ENCODE data around the gene BARD1.
A peak's percentile ranks its signal among the peaks of the same experiment; 100 is the strongest.
"Not testable (repeated sequence)": the region's sequence is repeated elsewhere in the genome, so short reads cannot be mapped to it uniquely, and the experiment has no call there.

The BARD1 gene

DNA sequence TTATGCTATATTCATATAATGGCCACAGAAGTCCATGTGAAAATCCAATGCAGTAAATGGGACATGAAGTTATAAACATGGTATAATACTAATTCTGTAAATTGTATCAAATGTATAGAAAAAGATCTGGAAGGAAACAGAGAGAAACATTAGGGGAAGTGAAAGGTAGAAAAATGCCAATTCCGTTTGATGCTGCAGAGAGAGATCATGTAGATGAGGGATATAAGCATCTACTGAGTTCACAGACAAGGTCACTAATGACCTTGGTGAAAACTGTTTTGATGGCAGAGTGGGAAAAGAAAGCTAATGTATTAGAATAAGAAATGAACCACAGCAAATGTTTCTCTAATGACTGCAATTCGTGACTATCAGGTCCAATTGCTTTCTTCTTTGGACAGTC lies 56.0 kb downstream of the BARD1 start:
- no peaks in the 10 kb centered on the region for H3K27me3 ChIP-seq (replicated peaks; ENCODE audit: control insufficient read depth, insufficient read depth, low read length)
- H3K36me3 ChIP-seq (ENCODE audit: control insufficient read depth, insufficient read depth, low read length, severe bottlenecking), result no peaks in the 10 kb centered on the region
- H3K9me3 ChIP-seq (ENCODE audit: control insufficient read depth, low read length), result no peaks in the 10 kb centered on the region
- no peak overlapping the region for H3K9ac ChIP-seq (ENCODE audit: low read length)
- peaks cover 3% of the 10 kb centered on the region for H3K4me1 ChIP-seq (ENCODE audit: control insufficient read depth, insufficient read depth, low read length)
- no peak overlapping the region for H3K4me3 ChIP-seq (ENCODE audit: low read length)
- DNase-seq (ENCODE audit: low read depth), result no peak

DNA sequence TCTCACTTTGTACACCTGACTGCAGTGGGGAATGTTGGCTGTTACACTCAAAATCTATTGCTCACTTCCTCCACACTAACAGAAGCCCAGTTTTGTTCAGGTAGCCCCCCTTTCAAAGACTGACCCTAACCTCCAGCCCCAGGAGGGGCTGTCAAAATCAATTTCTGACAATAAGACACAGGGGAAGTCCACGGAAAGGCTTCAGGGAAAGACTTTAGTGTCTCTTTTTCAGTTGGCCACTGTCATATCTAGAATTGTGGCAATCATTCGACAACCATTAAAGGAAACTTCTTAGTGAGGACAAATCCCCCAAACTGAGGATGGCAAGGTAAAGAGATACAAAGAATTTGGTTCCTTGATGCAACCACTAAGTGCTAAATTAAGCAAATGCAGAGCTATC lies 59.0 kb downstream of the BARD1 start:
- Histone ChIP-seq H3K4me1 (ENCODE audit: control insufficient read depth, insufficient read depth, low read length) (no peaks in the 10 kb centered on the region), H3K4me3 (ENCODE audit: low read length) (no peak overlapping the region), H3K27me3 (replicated peaks; ENCODE audit: control insufficient read depth, insufficient read depth, low read length) (no peaks in the 10 kb centered on the region), H3K9me3 (ENCODE audit: control insufficient read depth, low read length) (no peaks in the 10 kb centered on the region), H3K36me3 (ENCODE audit: control insufficient read depth, insufficient read depth, low read length, severe bottlenecking) (no peaks in the 10 kb centered on the region), H3K9ac (ENCODE audit: low read length) (no peak overlapping the region)
- no peak for DNase-seq (ENCODE audit: low read depth)

- Histone ChIP-seq H3K27me3 (replicated peaks; ENCODE audit: control insufficient read depth, insufficient read depth, low read length) (no peaks in the 10 kb centered on the region), H3K9ac (ENCODE audit: low read length) (no peak overlapping the region), H3K36me3 (ENCODE audit: control insufficient read depth, insufficient read depth, low read length, severe bottlenecking) (no peaks in the 10 kb centered on the region), H3K4me1 (ENCODE audit: control insufficient read depth, insufficient read depth, low read length) (no peaks in the 10 kb centered on the region), H3K4me3 (ENCODE audit: low read length) (no peak overlapping the region), H3K9me3 (ENCODE audit: control insufficient read depth, low read length) (no peaks in the 10 kb centered on the region)
- DNase-seq (ENCODE audit: low read depth), result no peak
Observed at GRCh38 chr2:214747992-214748391, 61.5 kb downstream of the BARD1 start.

GRCh38 chr2:214742119-214742518 lies 67.4 kb downstream of the BARD1 start:
- no peak overlapping the region for H3K4me3 ChIP-seq (ENCODE audit: low read length)
- H3K9ac ChIP-seq (ENCODE audit: low read length), result no peak overlapping the region
- no peaks in the 10 kb centered on the region for H3K4me1 ChIP-seq (ENCODE audit: control insufficient read depth, insufficient read depth, low read length)
- no peaks in the 10 kb centered on the region for H3K36me3 ChIP-seq (ENCODE audit: control insufficient read depth, insufficient read depth, low read length, severe bottlenecking)
- DNase-seq (ENCODE audit: low read depth), result no peak
- no peaks in the 10 kb centered on the region for H3K27me3 ChIP-seq (replicated peaks; ENCODE audit: control insufficient read depth, insufficient read depth, low read length)
- no peaks in the 10 kb centered on the region for H3K9me3 ChIP-seq (ENCODE audit: control insufficient read depth, low read length)

GRCh38 chr2:214740867-214741395 lies 68.6 kb downstream of the BARD1 start:
- Histone ChIP-seq H3K36me3 (ENCODE audit: control insufficient read depth, insufficient read depth, low read length, severe bottlenecking) (no peaks in the 10 kb centered on the region), H3K4me3 (ENCODE audit: low read length) (no peak overlapping the region), H3K9ac (ENCODE audit: low read length) (no peak overlapping the region), H3K4me1 (ENCODE audit: control insufficient read depth, insufficient read depth, low read length) (no peaks in the 10 kb centered on the region), H3K27me3 (replicated peaks; ENCODE audit: control insufficient read depth, insufficient read depth, low read length) (no peaks in the 10 kb centered on the region), H3K9me3 (ENCODE audit: control insufficient read depth, low read length) (no peaks in the 10 kb centered on the region)
- DNase-seq (ENCODE audit: low read depth), result peak; percentile 15

DNA sequence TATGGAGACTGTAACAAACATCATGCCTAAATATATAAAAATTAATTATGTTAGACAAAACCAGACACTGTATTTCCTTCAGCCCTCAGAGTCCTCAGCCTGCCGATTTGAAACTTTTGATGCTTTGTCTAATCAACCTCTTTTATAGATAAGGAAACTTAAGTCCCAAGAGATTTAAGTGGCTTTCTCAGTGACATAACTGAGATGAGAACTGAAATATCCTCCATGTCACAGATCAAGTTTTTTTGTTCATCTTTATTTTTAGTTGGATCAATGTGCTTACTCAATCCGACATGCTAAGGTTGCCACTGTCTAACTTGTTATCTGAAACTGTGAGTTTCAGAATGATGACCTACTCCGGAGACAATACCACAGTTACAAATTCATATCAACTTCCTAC lies 72.3 kb downstream of the BARD1 start:
- Histone ChIP-seq H3K9me3 (ENCODE audit: control insufficient read depth, low read length) (no peaks in the 10 kb centered on the region), H3K4me1 (ENCODE audit: control insufficient read depth, insufficient read depth, low read length) (no peaks in the 10 kb centered on the region), H3K9ac (ENCODE audit: low read length) (no peak overlapping the region), H3K27me3 (replicated peaks; ENCODE audit: control insufficient read depth, insufficient read depth, low read length) (no peaks in the 10 kb centered on the region), H3K36me3 (ENCODE audit: control insufficient read depth, insufficient read depth, low read length, severe bottlenecking) (no peaks in the 10 kb centered on the region), H3K4me3 (ENCODE audit: low read length) (no peak overlapping the region)
- DNase-seq (ENCODE audit: low read depth), result no peak

- Histone ChIP-seq H3K27me3 (replicated peaks; ENCODE audit: control insufficient read depth, insufficient read depth, low read length) (no peaks in the 10 kb centered on the region), H3K4me1 (ENCODE audit: control insufficient read depth, insufficient read depth, low read length) (no peaks in the 10 kb centered on the region), H3K9me3 (ENCODE audit: control insufficient read depth, low read length) (no peaks in the 10 kb centered on the region), H3K9ac (ENCODE audit: low read length) (no peak overlapping the region), H3K4me3 (ENCODE audit: low read length) (no peak overlapping the region), H3K36me3 (ENCODE audit: control insufficient read depth, insufficient read depth, low read length, severe bottlenecking) (no peaks in the 10 kb centered on the region)
- no peak for DNase-seq (ENCODE audit: low read depth)
Observed at GRCh38 chr2:214730800-214731407, 78.6 kb downstream of the BARD1 start.

DNA sequence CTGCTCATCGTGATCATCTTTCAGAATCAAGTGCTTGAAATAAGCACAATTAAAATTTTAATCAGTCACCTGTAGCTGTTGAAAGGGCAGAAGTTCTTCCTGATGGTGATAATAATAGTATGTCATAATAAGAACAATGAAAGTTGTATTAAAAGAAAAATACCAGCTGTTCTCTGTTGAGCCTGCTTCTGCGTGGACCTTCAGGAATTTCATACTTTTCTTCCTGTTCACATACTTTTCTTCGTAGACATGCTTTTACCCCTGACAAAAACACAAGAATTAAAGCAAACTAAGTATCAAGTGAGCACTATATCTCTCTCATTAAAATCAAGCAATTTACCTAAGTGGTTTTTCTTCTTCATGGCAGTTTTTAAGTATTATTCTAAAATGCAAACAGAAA lies 79.2 kb downstream of the BARD1 start:
- H3K27me3 ChIP-seq (replicated peaks; ENCODE audit: control insufficient read depth, insufficient read depth, low read length), result no peaks in the 10 kb centered on the region
- no peaks in the 10 kb centered on the region for H3K4me1 ChIP-seq (ENCODE audit: control insufficient read depth, insufficient read depth, low read length)
- no peaks in the 10 kb centered on the region for H3K9me3 ChIP-seq (ENCODE audit: control insufficient read depth, low read length)
- DNase-seq (ENCODE audit: low read depth), result peak; percentile 30
- H3K4me3 ChIP-seq (ENCODE audit: low read length), result no peak overlapping the region
- no peaks in the 10 kb centered on the region for H3K36me3 ChIP-seq (ENCODE audit: control insufficient read depth, insufficient read depth, low read length, severe bottlenecking)
- H3K9ac ChIP-seq (ENCODE audit: low read length), result no peak overlapping the region

DNA sequence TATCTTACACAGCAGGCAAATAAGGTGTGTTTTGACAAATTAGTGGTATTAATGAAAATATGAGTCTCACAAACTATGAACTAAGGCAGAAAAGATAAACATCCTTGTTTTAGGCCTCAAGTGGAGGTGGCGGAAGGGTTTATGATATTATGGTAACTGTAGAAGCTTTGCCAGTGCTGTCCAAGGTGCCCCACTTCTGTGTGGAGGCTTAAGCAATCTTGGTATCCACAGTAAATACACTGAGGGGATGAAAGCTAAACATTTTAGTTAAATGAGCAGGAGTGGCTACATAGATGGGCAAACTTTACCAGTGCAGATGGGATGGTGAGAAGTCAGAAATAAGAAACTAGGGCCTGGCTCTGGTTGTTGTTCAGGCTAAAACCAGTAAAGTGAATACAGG lies 84.7 kb downstream of the BARD1 start:
- no peak overlapping the region for H3K9ac ChIP-seq (ENCODE audit: low read length)
- DNase-seq (ENCODE audit: low read depth), result no peak
- no peaks in the 10 kb centered on the region for H3K36me3 ChIP-seq (ENCODE audit: control insufficient read depth, insufficient read depth, low read length, severe bottlenecking)
- no peak overlapping the region for H3K4me3 ChIP-seq (ENCODE audit: low read length)
- no peaks in the 10 kb centered on the region for H3K27me3 ChIP-seq (replicated peaks; ENCODE audit: control insufficient read depth, insufficient read depth, low read length)
- no peaks in the 10 kb centered on the region for H3K4me1 ChIP-seq (ENCODE audit: control insufficient read depth, insufficient read depth, low read length)
- no peaks in the 10 kb centered on the region for H3K9me3 ChIP-seq (ENCODE audit: control insufficient read depth, low read length)

GRCh38 chr2:214717837-214718236 lies 91.6 kb downstream of the BARD1 start:
- H3K9ac ChIP-seq (ENCODE audit: low read length); H3K4me1 ChIP-seq (ENCODE audit: control insufficient read depth, insufficient read depth, low read length); H3K9me3 ChIP-seq (ENCODE audit: control insufficient read depth, low read length); H3K27me3 ChIP-seq (replicated peaks; ENCODE audit: control insufficient read depth, insufficient read depth, low read length); H3K36me3 ChIP-seq (ENCODE audit: control insufficient read depth, insufficient read depth, low read length, severe bottlenecking); H3K4me3 ChIP-seq (ENCODE audit: low read length); DNase-seq (ENCODE audit: low read depth): not testable (repeated sequence)

- H3K36me3 ChIP-seq (ENCODE audit: control insufficient read depth, insufficient read depth, low read length, severe bottlenecking), result no peaks in the 10 kb centered on the region
- H3K27me3 ChIP-seq (replicated peaks; ENCODE audit: control insufficient read depth, insufficient read depth, low read length), result no peaks in the 10 kb centered on the region
- no peaks in the 10 kb centered on the region for H3K4me1 ChIP-seq (ENCODE audit: control insufficient read depth, insufficient read depth, low read length)
- H3K9ac ChIP-seq (ENCODE audit: low read length), result no peak overlapping the region
- DNase-seq (ENCODE audit: low read depth), result no peak
- no peak overlapping the region for H3K4me3 ChIP-seq (ENCODE audit: low read length)
- no peaks in the 10 kb centered on the region for H3K9me3 ChIP-seq (ENCODE audit: control insufficient read depth, low read length)
Observed at GRCh38 chr2:214716811-214717560, 92.5 kb downstream of the BARD1 start.

All from adipocyte (in vitro differentiated cells).